HG02623 (cell line): Measurements from ENCODE around the gene ZNF518A.
"Not testable (repeated sequence)": the region's sequence is repeated elsewhere in the genome, so short reads cannot be mapped to it uniquely, and the experiment has no call there.

Experiments used
- ATAC-seq: cut with Tn5 transposase; IDR thresholded peaks from one replicate; pipeline ENCODE4 v1.9.1; 2021; ENCODE audit warnings: moderate library complexity; ENCODE audit not compliant: unreplicated experiment

ZNF518A gene

GRCh38 chr10:96131621-96132020 is 1.5 kb downstream of the ZNF518A start:
- no peak for ATAC-seq

GRCh38 chr10:96133135-96133534 is 3.0 kb downstream of the ZNF518A start:
- ATAC-seq, result no peak

- no peak for ATAC-seq
Measured at GRCh38 chr10:96136810-96137209, 6.7 kb downstream of the ZNF518A start.

- ATAC-seq, result no peak
Measured at GRCh38 chr10:96137567-96137966, 7.5 kb downstream of the ZNF518A start.

- ATAC-seq, result peak; percentile 96
Measured at GRCh38 chr10:96138102-96138501, 8.0 kb downstream of the ZNF518A start.

GRCh38 chr10:96152437-96152836 is 22.3 kb downstream of the ZNF518A start:
- ATAC-seq, result no peak

- no peak for ATAC-seq
Measured at GRCh38 chr10:96153070-96153469, 23.0 kb downstream of the ZNF518A start.

GRCh38 chr10:96165726-96166125 is 35.6 kb downstream of the ZNF518A start:
- no peak for ATAC-seq

GRCh38 chr10:96168546-96168945 is 38.4 kb downstream of the ZNF518A start:
- ATAC-seq, result no peak

- no peak for ATAC-seq
Measured at GRCh38 chr10:96170230-96170629, 40.1 kb downstream of the ZNF518A start.

- ATAC-seq, result no peak
Measured at GRCh38 chr10:96172666-96173065, 42.6 kb downstream of the ZNF518A start.

GRCh38 chr10:96176985-96177384 is 46.9 kb downstream of the ZNF518A start:
- ATAC-seq, result no peak

GRCh38 chr10:96188421-96188820 is 58.3 kb downstream of the ZNF518A start:
- no peak for ATAC-seq

GRCh38 chr10:96188916-96189315 is 58.8 kb downstream of the ZNF518A start:
- no peak for ATAC-seq

- ATAC-seq, result not testable (repeated sequence)
Measured at GRCh38 chr10:96189505-96189904, 59.4 kb downstream of the ZNF518A start.

GRCh38 chr10:96201525-96201924 is 71.4 kb downstream of the ZNF518A start:
- ATAC-seq, result no peak

- no peak for ATAC-seq
Measured at GRCh38 chr10:96205580-96205979, 75.5 kb downstream of the ZNF518A start.

- peak; percentile 58 for ATAC-seq
Measured at GRCh38 chr10:96208271-96208670, 78.2 kb downstream of the ZNF518A start.

- no peak for ATAC-seq
Measured at GRCh38 chr10:96208946-96209345, 78.8 kb downstream of the ZNF518A start.

GRCh38 chr10:96211764-96212163 is 81.7 kb downstream of the ZNF518A start:
- no peak for ATAC-seq

- ATAC-seq, result no peak
Measured at GRCh38 chr10:96212911-96213310, 82.8 kb downstream of the ZNF518A start.
